GM23248 (cell line): Measurements from ENCODE around the gene FBXO10.

Experiments
- EZH2 ChIP-seq: fragments of 200-600 bp; sonication (generic); IDR thresholded peaks from 2 replicates; pipeline ENCODE4 v1.6.1; 2018; ENCODE audit warnings: antibody characterized with exemption, mild to moderate bottlenecking; ENCODE audit not compliant: insufficient read depth, poor library complexity, severe bottlenecking
- EZH2phosphoT487 ChIP-seq: fragments of 200-600 bp; sonication (generic); IDR thresholded peaks from 2 replicates; pipeline ENCODE4 v1.6.1; 2018; ENCODE audit warnings: antibody characterized with exemption, moderate library complexity, mild to moderate bottlenecking, low read depth; ENCODE audit not compliant: insufficient read depth

DNA sequence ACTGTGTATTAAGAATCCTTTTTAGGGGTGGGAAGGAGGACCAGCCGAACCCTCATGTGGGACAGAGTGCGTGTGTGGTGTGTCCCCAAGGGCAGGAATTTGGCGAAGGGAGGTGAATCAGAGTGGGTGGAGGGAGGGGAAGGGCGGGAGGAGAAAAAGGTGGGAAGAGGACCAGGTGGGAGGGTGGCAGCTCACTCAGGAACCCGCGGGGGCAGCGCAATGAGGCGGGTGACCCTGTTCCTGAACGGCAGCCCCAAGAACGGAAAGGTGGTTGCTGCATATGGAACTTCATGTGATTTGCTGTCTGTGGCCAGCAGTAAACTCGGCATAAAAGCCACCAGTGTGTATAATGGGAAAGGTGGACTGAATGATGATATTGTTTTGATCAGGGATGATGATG is 99.2 kb downstream of the FBXO10 start:
- no peak for TF ChIP-seq EZH2phosphoT487
- no peak for TF ChIP-seq EZH2
